Measurements from ENCODE around the gene DLGAP1.

- TF ChIP-seq POLR2A (IDR thresholded peaks at IDR 0.05; ENCODE audit: low read depth) (no peak), CTCF (IDR thresholded peaks at IDR 0.05) (no peak), EP300 (IDR thresholded peaks at IDR 0.05) (no peak), POLR2AphosphoS5 (IDR thresholded peaks at IDR 0.05) (no peak)
These were observed 847.6 kb downstream of the DLGAP1 start for GRCh38 chr18:3607309-3608098.
